ENCODE measurements around the gene MYH16.
A peak's percentile ranks its signal among the peaks of the same experiment; 100 is the strongest.
"Not testable (repeated sequence)": the region's sequence is repeated elsewhere in the genome, so short reads cannot be mapped to it uniquely, and the experiment has no call there.

The MYH16 gene

GRCh38 chr7:99268577-99268908, 4.1 kb upstream of the MYH16 start:
- no peak overlapping the region for H3K27ac Mint-ChIP-seq
- no peaks in the 10 kb centered on the region for H3K9me3 Mint-ChIP-seq
- no peaks in the 10 kb centered on the region for H3K36me3 Mint-ChIP-seq (ENCODE audit: low read depth)
- no peak overlapping the region for H3K4me3 Mint-ChIP-seq
- H3K27me3 Mint-ChIP-seq (ENCODE audit: low read depth), result no peaks in the 10 kb centered on the region
- DNase-seq (ENCODE audit: low spot score), result no peak
- peaks cover 6% of the 10 kb centered on the region for H3K4me1 Mint-ChIP-seq (ENCODE audit: low read depth)

GRCh38 chr7:99270702-99271101, 1.9 kb upstream of the MYH16 start:
- H3K27me3 Mint-ChIP-seq (ENCODE audit: low read depth), result no peaks in the 10 kb centered on the region
- peaks cover 17% of the 10 kb centered on the region for H3K4me1 Mint-ChIP-seq (ENCODE audit: low read depth)
- H3K27ac Mint-ChIP-seq, result no peak overlapping the region
- no peak for DNase-seq (ENCODE audit: low spot score)
- H3K36me3 Mint-ChIP-seq (ENCODE audit: low read depth), result no peaks in the 10 kb centered on the region
- H3K9me3 Mint-ChIP-seq, result no peaks in the 10 kb centered on the region
- H3K4me3 Mint-ChIP-seq, result no peak overlapping the region

- not testable (repeated sequence) for H3K36me3 Mint-ChIP-seq (ENCODE audit: low read depth); H3K9me3 Mint-ChIP-seq; DNase-seq (ENCODE audit: low spot score); H3K27me3 Mint-ChIP-seq (ENCODE audit: low read depth)
- H3K4me3 Mint-ChIP-seq, result peak overlapping the region; percentile 56
- peaks cover 17% of the 10 kb centered on the region for H3K4me1 Mint-ChIP-seq (ENCODE audit: low read depth)
- peak overlapping the region; percentile 76 for H3K27ac Mint-ChIP-seq
Observed at GRCh38 chr7:99273561-99273960, 922 bp downstream of the MYH16 start.

- not testable (repeated sequence) for H3K27ac Mint-ChIP-seq; H3K36me3 Mint-ChIP-seq (ENCODE audit: low read depth); H3K27me3 Mint-ChIP-seq (ENCODE audit: low read depth); H3K4me3 Mint-ChIP-seq; DNase-seq (ENCODE audit: low spot score); H3K9me3 Mint-ChIP-seq
- H3K4me1 Mint-ChIP-seq (ENCODE audit: low read depth), result peaks cover 17% of the 10 kb centered on the region
Observed at GRCh38 chr7:99274908-99275307, 2.3 kb downstream of the MYH16 start.

GRCh38 chr7:99275496-99275895, 2.9 kb downstream of the MYH16 start:
- Mint-ChIP-seq H3K4me1 (ENCODE audit: low read depth) (peaks cover 17% of the 10 kb centered on the region), H3K4me3 (no peak overlapping the region), H3K9me3 (no peaks in the 10 kb centered on the region), H3K36me3 (ENCODE audit: low read depth) (no peaks in the 10 kb centered on the region), H3K27ac (no peak overlapping the region), H3K27me3 (ENCODE audit: low read depth) (no peaks in the 10 kb centered on the region)
- DNase-seq (ENCODE audit: low spot score), result no peak

GRCh38 chr7:99278180-99278579, 5.5 kb downstream of the MYH16 start:
- H3K36me3 Mint-ChIP-seq (ENCODE audit: low read depth), result no peaks in the 10 kb centered on the region
- no peak overlapping the region for H3K27ac Mint-ChIP-seq
- no peaks in the 10 kb centered on the region for H3K9me3 Mint-ChIP-seq
- peaks cover 13% of the 10 kb centered on the region for H3K4me1 Mint-ChIP-seq (ENCODE audit: low read depth)
- H3K27me3 Mint-ChIP-seq (ENCODE audit: low read depth), result no peaks in the 10 kb centered on the region
- DNase-seq (ENCODE audit: low spot score), result no peak
- no peak overlapping the region for H3K4me3 Mint-ChIP-seq

- H3K9me3 Mint-ChIP-seq; DNase-seq (ENCODE audit: low spot score); H3K4me1 Mint-ChIP-seq (ENCODE audit: low read depth); H3K27ac Mint-ChIP-seq; H3K27me3 Mint-ChIP-seq (ENCODE audit: low read depth); H3K4me3 Mint-ChIP-seq; H3K36me3 Mint-ChIP-seq (ENCODE audit: low read depth): not testable (repeated sequence)
Observed at GRCh38 chr7:99284165-99284564, 11.5 kb downstream of the MYH16 start.

GRCh38 chr7:99287779-99288534, 15.3 kb downstream of the MYH16 start:
- Mint-ChIP-seq H3K9me3 (no peaks in the 10 kb centered on the region), H3K27me3 (ENCODE audit: low read depth) (no peaks in the 10 kb centered on the region), H3K36me3 (ENCODE audit: low read depth) (no peaks in the 10 kb centered on the region), H3K4me3 (no peak overlapping the region), H3K27ac (no peak overlapping the region), H3K4me1 (ENCODE audit: low read depth) (no peaks in the 10 kb centered on the region)
- DNase-seq (ENCODE audit: low spot score), result no peak

GRCh38 chr7:99289185-99289584, 16.5 kb downstream of the MYH16 start:
- Mint-ChIP-seq H3K27ac (no peak overlapping the region), H3K27me3 (ENCODE audit: low read depth) (no peaks in the 10 kb centered on the region), H3K36me3 (ENCODE audit: low read depth) (no peaks in the 10 kb centered on the region), H3K9me3 (no peaks in the 10 kb centered on the region), H3K4me3 (no peak overlapping the region), H3K4me1 (ENCODE audit: low read depth) (no peaks in the 10 kb centered on the region)
- no peak for DNase-seq (ENCODE audit: low spot score)

GRCh38 chr7:99290148-99290547, 17.5 kb downstream of the MYH16 start:
- not testable (repeated sequence) for H3K27ac Mint-ChIP-seq; H3K4me1 Mint-ChIP-seq (ENCODE audit: low read depth); H3K27me3 Mint-ChIP-seq (ENCODE audit: low read depth)

GRCh38 chr7:99290980-99291607, 18.5 kb downstream of the MYH16 start:
- H3K36me3 Mint-ChIP-seq (ENCODE audit: low read depth), result no peaks in the 10 kb centered on the region
- no peaks in the 10 kb centered on the region for H3K9me3 Mint-ChIP-seq
- no peak for DNase-seq (ENCODE audit: low spot score)
- no peak overlapping the region for H3K27ac Mint-ChIP-seq
- no peak overlapping the region for H3K4me3 Mint-ChIP-seq
- H3K27me3 Mint-ChIP-seq (ENCODE audit: low read depth), result no peaks in the 10 kb centered on the region
- no peaks in the 10 kb centered on the region for H3K4me1 Mint-ChIP-seq (ENCODE audit: low read depth)

More at GRCh38 chr7:99290148-99290547, 17.5 kb downstream of the MYH16 start:
- H3K36me3 Mint-ChIP-seq (ENCODE audit: low read depth); H3K4me3 Mint-ChIP-seq; H3K9me3 Mint-ChIP-seq; DNase-seq (ENCODE audit: low spot score): not testable (repeated sequence)

GRCh38 chr7:99292127-99292526, 19.5 kb downstream of the MYH16 start:
- H3K4me1 Mint-ChIP-seq (ENCODE audit: low read depth), result no peaks in the 10 kb centered on the region
- H3K9me3 Mint-ChIP-seq, result no peaks in the 10 kb centered on the region
- H3K27ac Mint-ChIP-seq, result no peak overlapping the region
- H3K4me3 Mint-ChIP-seq, result no peak overlapping the region
- DNase-seq (ENCODE audit: low spot score), result no peak
- no peaks in the 10 kb centered on the region for H3K36me3 Mint-ChIP-seq (ENCODE audit: low read depth)
- no peaks in the 10 kb centered on the region for H3K27me3 Mint-ChIP-seq (ENCODE audit: low read depth)

- Mint-ChIP-seq H3K9me3 (no peaks in the 10 kb centered on the region), H3K27ac (no peak overlapping the region)
Observed at GRCh38 chr7:99293167-99293566, 20.5 kb downstream of the MYH16 start.

GRCh38 chr7:99293650-99294049, 21.0 kb downstream of the MYH16 start:
- H3K9me3 Mint-ChIP-seq, result no peaks in the 10 kb centered on the region
- H3K4me1 Mint-ChIP-seq (ENCODE audit: low read depth), result no peaks in the 10 kb centered on the region
- DNase-seq (ENCODE audit: low spot score), result no peak
- H3K36me3 Mint-ChIP-seq (ENCODE audit: low read depth), result no peaks in the 10 kb centered on the region
- no peak overlapping the region for H3K27ac Mint-ChIP-seq
- no peaks in the 10 kb centered on the region for H3K27me3 Mint-ChIP-seq (ENCODE audit: low read depth)
- no peak overlapping the region for H3K4me3 Mint-ChIP-seq

More at GRCh38 chr7:99293167-99293566, 20.5 kb downstream of the MYH16 start:
- Mint-ChIP-seq H3K36me3 (ENCODE audit: low read depth) (no peaks in the 10 kb centered on the region), H3K4me3 (no peak overlapping the region), H3K4me1 (ENCODE audit: low read depth) (no peaks in the 10 kb centered on the region), H3K27me3 (ENCODE audit: low read depth) (no peaks in the 10 kb centered on the region)
- DNase-seq (ENCODE audit: low spot score), result no peak

GRCh38 chr7:99296471-99296870, 23.8 kb downstream of the MYH16 start:
- Mint-ChIP-seq H3K4me3 (no peak overlapping the region), H3K27me3 (ENCODE audit: low read depth) (no peaks in the 10 kb centered on the region), H3K27ac (no peak overlapping the region), H3K36me3 (ENCODE audit: low read depth) (no peaks in the 10 kb centered on the region), H3K9me3 (no peaks in the 10 kb centered on the region), H3K4me1 (ENCODE audit: low read depth) (no peaks in the 10 kb centered on the region)
- DNase-seq (ENCODE audit: low spot score), result no peak

Measured in T-helper 2 cell treated with Interferon-gamma antibody and Interleukin-4, amounts not matched to agents 5 μg/mL and 100 μg/mL, for 36 hours (primary cell).